HepG2 (cell line): Measurements from ENCODE around the gene ZC3H14. TPM values are rescaled to one million over a fixed set of nuclear protein-coding genes. Genes with fewer than 3 reads are reported as not detected.

Experiments used
- ARHGAP35 ChIP-seq: sonication (generic); formaldehyde crosslinking; IDR thresholded peaks from 2 replicates; pipeline ENCODE4 v1.9.0; 2022; ENCODE audit warnings: mild to moderate bottlenecking, inconsistent platforms, moderate library complexity, missing genetic modification reagents, borderline replicate concordance
- CAMTA2 ChIP-seq: sonication (generic); formaldehyde crosslinking; IDR thresholded peaks from 2 replicates; pipeline ENCODE4 v1.4.0; 2020; ENCODE audit warnings: mild to moderate bottlenecking, missing genetic modification reagents, borderline replicate concordance
- IRF9 ChIP-seq: sonication (generic); formaldehyde crosslinking; IDR thresholded peaks from 2 replicates; pipeline ENCODE4 v1.8.0; 2022; ENCODE audit warnings: missing genetic modification reagents, mild to moderate bottlenecking, borderline replicate concordance
- KIAA2018 ChIP-seq: sonication (generic); formaldehyde crosslinking; IDR thresholded peaks from 2 replicates; pipeline ENCODE4 v1.5.0; 2020; ENCODE audit warnings: mild to moderate bottlenecking, missing genetic modification reagents, borderline replicate concordance
- LBX2 ChIP-seq: sonication (generic); formaldehyde crosslinking; IDR thresholded peaks from 2 replicates; pipeline ENCODE4 v1.5.0; 2020; ENCODE audit warnings: missing genetic modification reagents, mild to moderate bottlenecking, borderline replicate concordance
- NFE2 ChIP-seq: sonication (generic); formaldehyde crosslinking; IDR thresholded peaks from 2 replicates; pipeline ENCODE4 v1.4.0; 2020; ENCODE audit warnings: missing genetic modification reagents
- SNAPC5 ChIP-seq: sonication (generic); formaldehyde crosslinking; IDR thresholded peaks from 2 replicates; pipeline ENCODE4 v1.8.1; 2023; ENCODE audit warnings: mild to moderate bottlenecking, missing genetic modification reagents, borderline replicate concordance
- SOX6 ChIP-seq, 2 experiments: fragments of 450-650 bp in 1 of 2; sonication (generic) in 1 of 2; formaldehyde crosslinking in 1 of 2; IDR thresholded peaks; 2 replicates each; pipeline versions ENCODE4 v1.4.0 to v1.6.1; 2017 to 2020; ENCODE audit warnings: antibody characterized with exemption in 1 of 2, mild to moderate bottlenecking in 1 of 2, missing genetic modification reagents in 1 of 2
- ZMYM4 ChIP-seq: sonication (generic); formaldehyde crosslinking; IDR thresholded peaks from 2 replicates; pipeline ENCODE4 v1.8.1; 2023; ENCODE audit warnings: mild to moderate bottlenecking, missing genetic modification reagents
- ZNF549 ChIP-seq: sonication (generic); formaldehyde crosslinking; IDR thresholded peaks from 2 replicates; pipeline ENCODE4 v1.5.0; 2020; ENCODE audit warnings: missing genetic modification reagents
- ZNF772 ChIP-seq: sonication (generic); formaldehyde crosslinking; IDR thresholded peaks from 2 replicates; pipeline ENCODE4 v1.5.0; 2020; ENCODE audit warnings: mild to moderate bottlenecking, missing genetic modification reagents
- polyA plus RNA-seq, 8 experiments: library from polyadenylated mRNA; depleted of rRNA in 3 of 8; stranded (reverse) in 7 of 8; unstranded in 1 of 8; fragments of >200 nt; fragmentation: Illumina TruSeq in 4 of 8; extraction: Trizol in 4 of 8; gene quantifications; 2 replicates each; pipeline versions ENCODE4 v1.2.1 to v1.2.3, GENCODE V29; 2011 to 2016; ENCODE audit warnings: low read depth in 4 of 8, missing spikeins in 1 of 8, mixed read lengths in 1 of 8; ENCODE audit not compliant: insufficient read depth in 1 of 8
- total RNA-seq, 5 experiments: library from RNA; depleted of rRNA; stranded (reverse); fragments of >200 nt; fragmentation: Illumina TruSeq; extraction: Trizol; gene quantifications; 2 replicates each; pipeline ENCODE4 v1.2.3, GENCODE V29; 2016; ENCODE audit warnings: low read depth in 1 of 5

ZC3H14 gene
- total and polyA plus RNA-seq, 2 of the 13 experiments (the other 11 are each of a cell fraction or from before 2014, with no cell fraction given): 65.1 to 67.5 TPM

GRCh38 chr14:88562831-88563686 lies at the start of gene ZC3H14 (continued):
- TF ChIP-seq KIAA2018 (CRISPR knock-in tag) (no peak), ARHGAP35 (CRISPR knock-in tag) (peak; percentile 50; the same call in 1 of the 2 replicates), LBX2 (CRISPR knock-in tag) (peak; percentile 62; the same call in 1 of the 2 replicates), NFE2 (no peak), CAMTA2 (peak; percentile 92), ZNF549 (CRISPR knock-in tag) (no peak), SNAPC5 (CRISPR knock-in tag) (no peak), SOX6 (IDR thresholded peaks at IDR 0.05) (no peak), SOX6 (CRISPR knock-in tag; IDR thresholded peaks at IDR 0.05) (peak; percentile 74), ZNF772 (peak; percentile 86; the same call in 1 of the 2 replicates), ZMYM4 (CRISPR knock-in tag) (peak; percentile 70; the same call in 1 of the 2 replicates), IRF9 (CRISPR knock-in tag) (peak; percentile 96; the same call in 1 of the 2 replicates)
